D721Med (cell line): ENCODE results near the gene RNF111.

Experiments used
- DNase-seq: peaks from one replicate; pipeline ENCODE4 v3.0.0; 2011; ENCODE audit warnings: low spot score; ENCODE audit not compliant: insufficient read length
- FAIRE-seq: peaks from 2 replicates; lab custom pipeline; 2011; peaks lifted over from hg19 to GRCh38; lab: Jason Lieb, UNC
- CTCF ChIP-seq: IDR thresholded peaks from 2 replicates; pipeline ENCODE4 v1.5.1; 2012; ENCODE audit warnings: mild to moderate bottlenecking, control low read depth; ENCODE audit not compliant: insufficient read depth; ENCODE audit errors: missing control alignments

The RNF111 gene

DNA sequence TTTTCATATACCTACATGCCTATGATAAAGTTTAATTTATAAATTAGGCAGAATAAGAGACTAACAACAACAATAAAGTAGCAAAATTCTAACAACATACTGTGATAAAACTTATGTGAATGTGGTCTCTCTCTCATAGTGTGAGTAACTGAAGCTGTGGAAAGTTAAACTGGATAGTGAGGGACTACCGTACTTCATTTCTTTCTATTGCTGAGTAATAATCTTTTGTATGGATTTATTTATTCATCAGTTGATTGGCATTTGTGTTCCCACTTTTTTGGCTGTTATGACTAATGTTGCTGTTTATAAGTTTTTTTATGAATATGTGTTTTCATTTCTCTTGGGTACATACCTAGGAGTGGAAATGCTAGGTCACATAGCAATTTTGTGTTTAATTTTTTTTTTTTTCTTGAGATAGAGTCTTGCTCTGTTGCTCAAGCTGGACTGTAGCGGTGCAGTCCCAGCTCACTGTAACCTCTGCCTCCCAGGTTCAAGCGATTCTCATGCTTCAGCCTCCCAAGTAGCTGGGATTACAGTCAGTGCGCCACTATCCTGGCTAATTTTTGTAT, 41.0 kb downstream of the RNF111 start:
- no peak for TF ChIP-seq CTCF
- DNase-seq: no peak
- no peak for FAIRE-seq

GRCh38 chr15:59029554-59029953, 42.1 kb downstream of the RNF111 start:
- FAIRE-seq (no peak), DNase-seq (no peak)
- TF ChIP-seq CTCF: no peak

DNA sequence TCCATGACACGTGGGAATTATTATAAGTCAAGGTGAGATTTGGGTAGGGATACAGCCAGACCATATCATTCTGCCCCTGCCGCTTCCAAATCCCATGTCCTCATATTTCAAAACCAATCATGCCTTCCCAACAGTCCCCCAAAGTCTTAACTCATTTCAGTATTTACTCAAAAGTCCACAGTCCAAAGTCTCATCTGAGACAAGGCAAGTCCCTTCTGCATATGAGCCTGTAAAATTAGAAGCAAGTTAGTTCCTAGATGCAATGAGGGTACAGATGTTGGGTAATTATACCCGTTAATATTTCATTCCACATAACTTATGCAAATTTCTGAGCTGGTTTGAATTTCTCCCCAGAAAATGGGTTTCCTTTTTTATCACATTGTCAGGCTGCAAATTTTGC, 47.7 kb downstream of the RNF111 start:
- no peak for DNase-seq
- no peak for FAIRE-seq
- no peak for TF ChIP-seq CTCF

DNA sequence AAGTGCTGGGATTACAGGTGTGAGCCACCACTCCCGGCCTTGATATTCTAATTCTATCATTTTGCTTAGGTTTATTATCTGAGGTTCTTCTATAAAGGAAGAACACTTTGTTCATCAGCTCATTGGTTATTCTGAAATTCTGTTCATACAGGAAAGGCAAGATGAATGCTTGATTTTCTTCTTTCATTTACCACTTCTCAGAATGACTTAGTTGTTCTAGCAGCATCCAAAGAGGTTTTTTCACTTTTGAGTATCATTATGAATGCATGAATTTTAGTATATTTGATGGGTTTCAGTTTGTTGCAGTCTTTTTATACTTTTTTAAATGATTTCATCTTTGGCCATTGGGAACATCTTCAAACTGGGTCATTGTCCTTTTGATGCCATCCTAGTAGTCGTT, 51.8 kb downstream of the RNF111 start:
- FAIRE-seq (peak; percentile 38), DNase-seq (no peak)
- no peak for TF ChIP-seq CTCF

GRCh38 chr15:59042041-59042440, 54.6 kb downstream of the RNF111 start:
- FAIRE-seq: no peak
- TF ChIP-seq CTCF: no peak
- no peak for DNase-seq

- FAIRE-seq (no peak), DNase-seq (no peak)
- no peak for TF ChIP-seq CTCF
Measured at GRCh38 chr15:59048897-59049296, 61.4 kb downstream of the RNF111 start.
